Tibial nerve (tissue), 3 donors: ENCODE data around the gene GIPC2.

Source experiments
- CTCF ChIP-seq, 5 experiments: fragments of 200-600 bp in 3 of 5; fragments of 450-650 bp in 2 of 5; sonication (generic) in 3 of 5; IDR thresholded peaks; one replicate each; pipeline ENCODE4 v1.5.1; 2016 to 2019; ENCODE audit warnings: antibody characterized with exemption in 5 of 5, mild to moderate bottlenecking in 3 of 5, moderate library complexity in 2 of 5
- POLR2A ChIP-seq, 2 donors: fragments of 450-650 bp; IDR thresholded peaks; one replicate each; pipeline ENCODE4 v1.6.1; 2017; ENCODE audit warnings: antibody characterized with exemption in 2 of 2, mild to moderate bottlenecking in 2 of 2, moderate library complexity in 2 of 2

- TF ChIP-seq POLR2A (IDR thresholded peaks at IDR 0.05) (no peak), CTCF (IDR thresholded peaks at IDR 0.05) (no peak)
Measured at GRCh38 chr1:78070210-78070609, 24.4 kb downstream of the GIPC2 start.
